Measurements from ENCODE around the gene PAIP2.
A peak's percentile ranks its signal among the peaks of the same experiment; 100 is the strongest.
"Not testable (repeated sequence)": the region's sequence is repeated elsewhere in the genome, so short reads cannot be mapped to it uniquely, and the experiment has no call there.

PAIP2 gene

DNA sequence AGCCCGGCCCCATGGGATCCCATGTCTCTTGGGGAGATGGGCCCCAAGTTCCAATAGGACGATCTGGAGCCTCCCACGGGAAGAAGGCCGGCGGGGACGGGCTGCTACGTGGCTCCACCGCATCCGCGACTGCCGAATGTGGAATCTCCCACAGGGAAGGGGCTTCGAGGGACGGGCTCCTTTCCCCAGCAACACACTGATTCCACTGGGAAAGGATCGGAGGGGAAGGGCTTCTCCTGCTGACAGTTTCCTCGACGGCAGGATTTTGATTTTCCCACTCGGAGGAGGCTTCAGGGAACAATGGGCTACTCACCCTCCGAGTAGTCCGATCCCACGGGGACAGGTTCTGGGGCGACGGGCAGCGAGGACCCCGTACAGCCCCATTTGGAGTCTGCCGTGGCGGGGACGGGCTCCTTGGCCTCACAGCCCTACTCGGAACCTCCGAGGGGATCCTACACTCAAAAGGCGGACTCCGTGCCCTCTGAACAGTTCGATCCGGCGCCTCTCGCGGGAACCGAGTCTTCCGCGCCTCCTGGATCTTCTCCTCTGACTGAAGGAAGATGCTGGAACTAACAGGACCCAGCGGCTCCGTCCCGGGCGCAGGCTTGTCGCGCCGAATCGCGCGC is 52.0 kb downstream of the PAIP2 start:
- DNase-seq = no peak

DNA sequence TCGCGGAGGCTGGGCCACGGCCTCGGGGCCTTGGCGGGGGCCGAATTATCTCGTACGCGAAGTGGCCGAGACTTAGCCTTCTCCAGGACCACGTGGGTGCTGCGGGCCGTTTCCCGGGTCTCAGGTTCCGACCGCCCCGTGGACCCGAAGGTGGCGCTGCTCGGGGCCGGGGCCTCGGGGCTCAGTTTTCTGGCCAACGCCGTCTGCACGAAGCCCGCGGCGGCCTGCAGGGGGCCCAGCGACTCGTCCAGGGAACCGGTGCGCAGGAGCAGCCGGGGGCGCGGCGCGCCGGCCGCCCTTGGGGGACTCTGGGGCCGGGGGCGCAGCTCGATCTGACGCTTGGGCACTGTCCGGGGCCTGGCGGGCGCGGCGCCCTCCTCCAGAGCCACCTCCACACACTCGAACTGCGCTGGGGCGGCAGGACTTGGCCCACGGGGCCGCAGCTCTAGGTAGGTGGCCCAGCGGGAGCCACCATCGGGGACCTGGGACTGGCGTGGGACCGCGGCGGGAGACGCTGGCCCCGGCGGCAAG is 52.5 kb downstream of the PAIP2 start:
- DNase-seq = peak in 1 of 2 donors; percentile 36

DNA sequence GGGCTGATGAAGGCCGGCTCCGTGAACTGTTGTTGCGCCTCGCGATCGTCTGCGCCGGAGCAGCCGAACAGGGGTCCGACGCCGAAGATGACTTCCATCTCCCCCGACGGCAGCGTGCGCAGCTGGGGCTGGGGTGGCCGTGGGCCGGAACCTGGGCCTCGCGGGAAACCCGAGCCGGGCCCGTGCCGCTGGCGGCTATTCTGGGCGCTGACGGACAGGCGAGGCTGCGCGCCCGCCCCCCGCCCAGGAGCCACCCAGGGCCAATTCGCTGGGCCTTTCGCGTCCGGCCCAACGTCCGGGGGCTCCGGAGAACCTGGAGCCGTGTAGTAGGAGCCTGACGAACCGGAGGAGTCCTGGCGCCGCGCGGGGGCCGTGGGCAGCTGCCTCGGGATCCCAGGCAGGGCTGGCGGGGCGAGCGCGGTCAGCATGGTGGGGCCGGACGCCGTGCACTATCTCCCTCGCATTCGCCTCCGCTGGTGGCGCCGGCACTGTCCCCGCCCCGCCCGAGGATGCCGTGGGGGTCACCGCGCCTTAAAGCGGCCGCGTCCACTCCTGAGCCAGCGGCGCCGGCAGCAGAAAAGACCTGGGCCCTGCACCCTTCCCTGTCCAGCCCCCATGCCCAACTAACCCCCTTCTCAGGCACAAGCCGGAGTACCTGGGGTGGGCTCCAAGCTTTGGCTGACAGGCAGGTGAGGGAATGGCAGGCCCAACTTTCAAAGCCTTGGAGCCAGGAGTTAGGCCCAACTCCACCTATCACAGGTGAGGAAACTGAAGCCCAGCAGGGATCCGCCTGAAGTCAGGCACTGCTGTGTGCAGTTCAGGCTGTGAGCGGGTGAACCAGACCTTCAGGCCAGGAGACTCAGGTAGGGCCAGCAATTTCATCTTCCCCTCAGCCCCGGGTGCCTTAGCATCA is 53.3 kb downstream of the PAIP2 start, which contains the start of gene PROB1:
PROB1 (minus strand) TSS at position 451 of the 913 bp plus-strand sequence; CDS start at position 428, 23 bp downstream.
- DNase-seq = no peak

DNA sequence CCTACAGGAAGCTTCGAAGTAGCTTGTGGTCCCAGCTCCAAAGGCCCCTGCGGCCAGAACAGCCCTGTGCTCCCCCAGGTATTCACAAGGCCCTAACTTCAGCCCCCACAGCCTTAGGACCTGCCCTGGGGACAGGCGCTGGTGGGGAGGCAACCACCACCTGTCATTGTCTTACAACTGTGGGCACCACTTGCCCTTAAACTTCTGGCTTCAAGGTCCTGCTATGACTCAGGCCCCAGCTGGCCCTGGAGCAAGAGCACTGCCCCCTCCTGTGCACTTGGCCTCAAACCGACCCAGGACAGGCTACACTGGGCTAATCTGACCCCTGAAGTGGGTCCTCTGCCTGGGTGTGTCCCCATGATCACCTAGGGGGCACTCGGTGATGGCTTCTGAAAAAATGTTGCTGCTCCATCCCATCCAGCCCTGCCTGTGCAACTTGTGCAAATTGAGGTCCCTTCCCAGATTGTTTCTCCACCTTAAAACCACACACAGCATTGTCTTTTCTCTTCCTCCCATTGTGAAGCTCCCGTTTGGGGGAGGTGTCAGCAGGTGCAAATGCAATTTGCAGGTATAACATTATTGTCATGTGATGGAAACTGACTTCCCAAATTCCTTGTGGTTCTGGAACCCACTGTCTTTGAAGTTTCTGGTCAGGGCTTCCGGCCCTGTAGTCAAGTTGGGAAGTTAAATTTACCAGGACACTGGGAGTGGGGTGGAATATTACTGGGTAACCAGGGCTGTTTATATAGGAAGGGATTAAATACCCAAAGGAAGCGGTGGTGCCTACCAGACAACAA is 54.4 kb downstream of the PAIP2 start:
- no peak for DNase-seq

DNA sequence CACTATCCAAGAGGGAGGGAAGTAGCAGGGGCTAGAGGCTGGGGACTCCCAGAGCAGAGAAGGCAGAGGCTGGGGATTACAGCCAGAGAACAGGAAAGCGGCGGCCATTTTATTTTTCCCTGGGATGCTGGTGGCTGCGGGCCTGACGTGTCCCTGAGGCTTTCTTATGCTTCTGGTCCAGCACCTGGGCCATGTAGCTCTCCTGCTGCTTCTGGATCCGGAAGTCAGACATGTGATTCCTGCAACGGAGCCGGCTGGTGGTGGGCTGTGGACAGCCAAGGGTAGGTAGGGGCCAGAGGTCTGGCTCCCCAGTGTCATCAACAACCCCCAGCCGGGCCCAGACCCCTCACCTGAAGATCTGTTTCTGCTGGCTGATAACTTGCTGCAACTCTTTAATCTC is 55.0 kb downstream of the PAIP2 start:
- no peak for DNase-seq

DNA sequence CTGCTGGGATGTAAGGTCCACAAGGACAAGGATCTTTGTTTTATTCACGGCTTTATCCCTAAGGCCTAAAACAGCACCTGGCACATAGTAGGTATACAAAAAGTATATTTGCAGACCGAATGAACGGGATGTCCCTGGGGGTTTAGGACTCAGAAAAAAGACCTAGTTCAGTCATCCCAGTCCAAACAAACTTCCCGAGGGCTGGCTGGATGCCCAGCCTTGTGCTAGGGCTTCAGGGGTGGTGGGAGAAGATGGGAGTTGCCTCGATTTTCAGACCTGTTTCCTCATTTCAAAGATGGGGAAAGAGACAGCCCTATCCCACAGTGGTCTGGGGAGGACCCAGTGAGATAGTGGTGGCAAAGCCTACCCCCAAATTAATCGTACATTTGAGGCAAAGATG is 56.3 kb downstream of the PAIP2 start:
- DNase-seq = no peak

DNA sequence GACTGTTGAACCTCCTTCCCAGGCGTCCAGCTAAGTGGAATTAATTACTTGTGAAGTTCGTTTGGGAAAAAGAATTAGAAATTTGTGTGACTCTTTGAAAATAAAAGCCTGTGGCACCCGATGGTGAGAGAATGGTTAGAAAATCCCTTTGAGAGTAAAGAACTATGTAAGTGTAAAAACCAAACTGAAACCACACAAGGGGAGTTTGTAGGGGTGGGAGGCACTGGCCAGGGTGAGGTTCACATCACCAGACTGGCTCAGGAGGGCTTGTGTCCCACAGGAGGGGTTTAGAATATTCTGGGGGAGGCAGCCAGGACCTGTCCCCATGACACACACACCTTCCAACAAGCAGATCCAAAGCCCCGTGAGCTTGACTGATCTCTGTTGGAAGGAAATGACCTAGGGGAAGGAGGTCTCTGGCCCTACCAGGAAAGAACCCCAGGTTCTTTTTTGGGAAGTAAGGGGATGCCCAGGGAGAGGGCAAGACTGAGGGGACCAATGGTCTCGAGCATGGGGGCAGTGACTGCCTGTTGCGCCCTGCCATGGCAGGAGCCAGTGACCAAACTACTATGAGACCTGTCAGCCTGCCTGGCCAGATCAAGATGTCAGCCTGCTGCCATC is 58.0 kb downstream of the PAIP2 start:
- DNase-seq = no peak

DNA sequence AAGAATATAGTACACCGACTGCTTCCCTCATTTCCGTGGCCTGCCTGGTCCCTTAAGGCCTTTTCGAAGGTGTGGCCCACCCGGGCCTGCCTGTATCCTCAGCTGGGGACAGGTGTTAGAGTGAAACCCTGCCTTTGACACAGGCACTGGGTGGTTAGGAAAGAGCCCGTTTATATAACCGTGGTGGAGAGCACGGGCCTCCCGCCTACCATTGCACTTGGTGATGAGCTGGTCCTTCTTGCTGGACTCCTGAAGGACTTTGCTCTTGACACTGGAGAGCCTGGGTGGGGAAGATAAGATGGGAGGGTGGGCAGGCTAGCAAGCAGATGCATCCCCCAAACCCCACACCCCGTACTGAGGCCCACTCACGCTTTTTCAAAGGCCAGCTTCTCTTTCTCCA is 59.9 kb downstream of the PAIP2 start:
- no peak for DNase-seq

DNA sequence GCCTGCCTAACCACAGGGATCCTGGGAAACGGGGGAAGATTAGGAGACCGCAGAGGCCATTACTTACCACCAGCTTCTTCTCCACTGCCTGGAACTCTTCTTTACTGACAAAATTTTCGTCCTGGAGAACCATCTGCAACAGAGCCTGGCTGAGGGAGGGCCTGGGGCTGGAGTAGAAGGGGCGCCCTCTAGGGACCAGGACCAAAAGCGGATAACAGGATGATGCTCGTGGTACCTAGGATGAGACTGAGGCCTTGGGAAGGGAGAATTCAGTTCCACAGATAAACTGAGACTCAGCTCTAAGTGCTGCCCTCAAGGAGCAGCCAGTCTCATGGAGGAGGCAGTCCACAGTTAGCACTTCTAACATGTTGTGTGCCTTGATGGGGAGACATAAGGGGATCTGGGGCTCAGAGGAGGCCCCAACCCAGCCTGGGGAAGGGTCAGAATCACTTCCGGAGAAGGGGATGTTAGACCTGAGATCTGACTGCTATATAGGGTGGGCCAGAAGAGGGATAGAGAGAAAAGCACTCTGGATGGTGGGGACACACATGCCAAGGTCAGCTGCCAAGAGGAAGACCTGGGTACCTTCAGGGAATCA is 61.0 kb downstream of the PAIP2 start:
- DNase-seq = no peak

DNA sequence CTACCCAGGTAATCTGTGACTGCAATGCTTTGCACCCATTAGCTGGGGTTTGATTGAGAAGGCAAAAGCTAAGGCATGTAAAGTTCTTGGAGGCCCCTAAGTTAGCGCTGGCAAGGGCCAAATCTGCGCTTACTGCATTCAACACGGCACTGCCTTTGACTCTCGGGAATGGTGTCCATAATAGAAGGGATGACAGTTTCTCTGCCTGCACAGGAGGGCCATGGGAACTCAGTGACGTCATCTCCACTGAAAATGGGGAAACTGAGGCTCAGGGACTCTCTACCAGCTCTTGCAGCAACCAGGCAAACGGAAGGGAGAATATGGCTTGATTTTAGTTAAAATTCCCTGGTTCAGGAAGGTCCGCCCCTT is 61.7 kb downstream of the PAIP2 start:
- DNase-seq = no peak

DNA sequence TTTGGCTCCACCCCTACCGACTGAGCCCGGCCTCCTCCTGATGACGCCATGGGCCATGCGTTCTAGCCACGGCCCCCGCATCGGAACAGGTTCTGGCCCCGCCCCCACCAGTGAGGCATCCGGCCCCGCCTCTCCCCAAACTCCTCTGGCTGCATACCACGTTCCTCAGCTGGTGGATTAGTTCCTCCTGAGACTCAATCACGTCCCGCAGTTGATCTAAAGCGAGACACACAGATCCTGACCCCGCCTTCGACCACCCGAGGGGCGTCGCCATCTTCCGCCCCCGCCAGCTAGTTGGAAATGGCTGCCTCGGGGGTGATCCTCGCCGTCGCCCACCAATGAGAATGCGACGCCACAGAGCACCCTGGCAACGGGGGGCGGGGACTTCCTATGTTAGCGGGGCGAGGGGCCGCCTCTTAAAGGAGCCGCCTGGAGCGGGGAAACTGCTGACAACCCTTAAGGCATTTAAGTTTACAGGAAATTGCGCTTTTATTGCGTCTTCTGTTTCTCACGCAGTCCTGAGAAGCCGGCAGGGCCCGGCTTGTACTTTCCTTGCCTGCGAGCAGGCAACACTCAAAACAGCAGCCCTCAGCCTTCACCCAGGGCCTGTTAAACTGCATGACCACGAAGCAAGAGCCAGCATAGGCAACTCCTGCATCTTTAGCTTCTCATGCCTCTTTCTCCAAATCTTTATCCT is 62.3 kb downstream of the PAIP2 start, which contains the start of gene SPATA24:
SPATA24 (minus strand) TSS at position 303 of the 697 bp plus-strand sequence; CDS start at position 274, 29 bp downstream.
- peak; percentile 91 to 95 for DNase-seq

DNA sequence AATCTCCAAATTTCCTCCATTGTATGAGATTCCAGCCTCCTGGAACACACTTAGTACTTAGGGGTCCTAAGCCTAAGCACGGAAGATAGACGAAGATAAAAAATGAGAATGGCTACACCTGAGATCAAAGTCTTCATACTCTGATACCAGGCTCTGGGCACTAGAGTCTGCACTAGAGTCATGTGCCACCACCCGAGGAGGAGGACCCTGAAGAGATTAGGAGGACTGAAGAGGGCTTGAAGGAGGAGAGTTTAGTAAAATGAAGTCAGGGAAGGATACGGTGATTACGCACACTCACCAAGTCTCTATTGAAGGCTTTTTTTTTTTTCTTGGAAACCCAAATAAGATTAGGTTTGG is 62.8 kb downstream of the PAIP2 start:
- DNase-seq = no peak

DNA sequence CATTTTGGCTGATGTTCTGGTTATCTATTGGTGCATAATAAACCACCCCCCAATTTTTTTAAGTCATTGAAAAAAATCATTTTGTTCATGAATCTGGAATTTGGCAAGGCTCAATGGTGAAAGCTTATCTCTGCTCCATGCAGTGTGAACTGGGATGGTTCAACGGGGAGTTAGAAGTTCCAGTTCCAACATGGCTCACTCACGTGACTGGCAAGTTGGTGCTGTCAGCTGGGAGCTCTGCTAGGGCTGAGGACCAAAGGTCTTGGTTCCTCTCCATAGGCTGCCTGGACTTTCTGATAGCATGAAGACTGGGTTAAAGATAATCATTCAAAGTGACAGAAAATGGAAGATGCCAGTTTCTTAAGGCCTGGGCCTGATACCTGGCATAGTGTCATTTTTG is 65.3 kb downstream of the PAIP2 start:
- no peak for DNase-seq

DNA sequence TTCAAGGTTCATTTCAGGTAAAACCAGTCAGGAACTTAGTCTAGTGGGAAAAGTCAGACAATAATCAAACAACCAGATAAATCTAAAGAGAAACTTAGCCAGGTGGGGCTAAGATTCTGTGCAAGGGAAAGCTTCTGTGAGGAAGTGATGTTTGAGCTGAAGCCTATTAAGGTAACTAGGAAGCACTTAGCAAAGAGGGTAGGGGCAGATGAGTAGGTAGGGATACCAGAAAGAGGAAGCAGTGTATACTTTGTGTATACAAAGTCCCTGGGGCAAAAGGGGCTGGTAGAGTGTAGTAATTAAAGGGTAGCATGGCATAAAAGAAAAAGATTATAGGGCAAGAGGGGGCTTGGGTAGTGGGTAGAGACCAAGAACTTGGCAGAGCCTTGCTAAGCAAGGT is 65.9 kb downstream of the PAIP2 start:
- DNase-seq = no peak

DNA sequence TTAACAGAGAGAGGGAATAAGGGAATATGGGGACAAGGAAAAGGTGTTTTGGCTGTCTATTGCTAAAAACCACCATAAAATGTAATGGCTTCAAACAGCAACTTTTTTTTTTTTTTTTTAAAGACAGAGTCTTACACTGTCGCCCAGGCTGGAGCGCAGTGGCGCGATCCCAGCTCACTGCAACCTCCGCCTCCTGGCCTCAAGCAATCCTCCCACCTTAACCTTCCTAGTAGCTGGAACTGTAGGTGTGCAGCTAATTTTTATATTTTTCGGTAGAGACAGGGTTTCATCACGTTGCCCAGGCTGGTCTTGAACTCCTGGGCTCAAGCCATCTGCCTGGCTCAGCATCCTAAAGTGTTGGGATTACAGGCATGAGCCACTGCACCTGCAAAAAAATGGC is 66.5 kb downstream of the PAIP2 start:
- DNase-seq = no peak

DNA sequence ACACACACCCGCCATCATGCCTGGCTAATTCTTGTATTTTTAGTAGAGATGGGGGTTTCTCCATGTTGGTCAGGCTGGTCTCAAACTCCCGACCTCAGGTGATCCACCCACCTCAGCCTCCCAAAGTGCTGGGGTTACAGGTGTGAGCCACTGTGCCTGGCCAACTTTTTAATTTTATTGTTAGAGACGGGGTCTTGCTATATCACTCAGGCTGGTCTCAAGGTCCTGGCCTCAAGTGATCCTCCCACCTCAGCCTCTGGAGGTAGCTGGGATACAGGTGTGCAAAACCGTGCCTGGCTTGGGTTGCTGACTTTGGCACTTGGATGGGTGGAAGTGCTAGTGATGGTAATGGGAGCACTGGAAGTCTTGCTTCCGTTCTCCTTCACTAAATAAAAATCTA is 67.5 kb downstream of the PAIP2 start:
- not testable (repeated sequence) for DNase-seq

DNA sequence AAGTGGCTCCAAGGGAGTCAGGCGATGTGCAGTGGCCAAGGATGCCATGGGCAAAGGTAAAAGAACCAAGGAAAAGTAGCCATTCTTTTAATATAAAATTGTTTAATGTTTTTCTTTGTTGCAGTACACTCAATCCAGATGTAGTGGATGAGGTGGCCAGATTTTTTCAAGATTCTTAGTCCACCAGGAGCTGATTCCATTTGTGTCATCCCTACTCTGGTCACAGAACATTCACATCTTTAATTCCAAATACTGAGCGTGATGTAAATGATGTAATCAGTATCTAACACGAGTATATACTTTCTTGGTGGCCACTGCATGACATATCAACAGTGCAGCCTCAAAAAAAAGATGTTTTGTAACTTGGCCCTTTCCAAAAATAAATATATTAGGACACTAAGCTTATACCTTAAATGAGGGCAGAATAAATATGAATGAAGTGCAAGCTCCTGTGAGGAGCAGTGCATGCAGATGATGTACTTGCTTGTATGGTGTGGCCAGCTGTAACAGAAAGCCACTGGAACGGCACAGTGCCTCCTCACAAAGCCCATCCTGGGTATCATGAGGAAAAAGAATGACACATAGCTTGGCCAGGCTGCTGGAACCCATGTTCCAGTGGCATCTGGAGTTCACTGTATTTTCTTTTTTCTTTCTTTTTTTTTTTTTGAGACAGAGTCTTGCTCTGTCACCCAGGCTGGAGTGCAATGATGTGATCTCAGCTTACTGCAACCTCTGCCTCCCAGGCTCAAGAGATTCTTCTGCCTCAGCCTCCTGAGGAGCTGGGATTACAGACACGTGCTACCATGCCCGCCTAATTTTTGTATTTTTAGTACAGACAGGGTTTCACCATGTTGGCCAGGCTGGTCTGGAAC is 68.7 kb downstream of the PAIP2 start:
- DNase-seq = no peak

DNA sequence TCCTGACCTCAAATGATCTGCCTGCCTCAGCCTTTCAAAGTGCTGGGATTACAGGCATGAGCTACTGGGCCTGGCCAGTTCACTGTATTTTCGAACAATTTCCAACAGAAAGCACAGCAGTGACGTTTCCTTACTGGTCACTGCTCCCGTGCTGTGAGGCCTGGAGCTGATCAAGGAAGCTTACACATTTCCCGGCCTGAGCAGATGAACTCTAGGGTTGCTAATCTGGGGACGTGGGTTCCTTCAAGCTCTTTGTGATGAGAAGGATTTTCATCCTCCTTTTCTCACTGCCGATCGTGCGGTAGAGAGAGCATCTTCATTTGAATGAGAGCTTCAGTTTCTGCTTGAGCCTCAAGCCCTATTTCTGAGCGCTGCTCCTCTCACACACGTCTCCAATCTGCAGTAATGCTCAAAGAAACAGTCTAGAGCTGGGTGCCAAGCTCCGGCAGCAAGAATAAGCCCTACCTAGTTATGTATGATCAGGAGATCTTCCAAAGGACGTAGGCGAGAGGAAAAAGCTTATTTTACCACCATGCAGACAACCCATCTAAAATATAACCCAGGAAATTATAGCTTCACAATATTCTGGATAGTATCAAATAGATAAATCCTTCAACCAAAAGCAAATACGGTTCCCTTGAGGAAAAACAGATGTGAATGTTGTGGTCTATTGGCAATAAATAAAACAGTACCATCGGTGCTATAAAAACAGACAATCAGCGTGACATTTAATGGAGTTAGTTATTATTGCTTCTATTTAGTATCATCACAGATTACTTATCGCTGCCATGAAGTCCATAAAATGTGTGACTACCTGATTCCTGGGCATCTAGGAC is 69.6 kb downstream of the PAIP2 start:
- DNase-seq = no peak

DNA sequence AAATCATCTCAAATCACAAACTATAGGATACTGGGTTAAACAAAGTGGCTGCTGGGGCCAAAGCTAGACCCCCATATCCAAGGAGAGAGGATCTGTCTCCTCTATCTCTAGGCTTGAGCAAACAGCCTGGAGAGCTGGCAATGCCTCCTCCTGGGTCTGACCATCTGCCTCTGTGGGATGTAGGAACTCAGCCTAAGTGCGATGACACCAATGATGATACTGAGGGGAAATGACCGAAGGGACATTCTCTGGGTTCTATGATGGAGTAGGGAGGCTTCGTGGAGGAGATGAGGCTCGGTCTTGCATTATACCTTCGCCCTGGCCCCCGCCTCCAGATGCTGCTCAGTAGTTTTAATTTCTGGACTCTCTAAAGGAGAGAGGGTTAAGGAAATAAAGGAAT is 71.5 kb downstream of the PAIP2 start:
- no peak for DNase-seq

DNA sequence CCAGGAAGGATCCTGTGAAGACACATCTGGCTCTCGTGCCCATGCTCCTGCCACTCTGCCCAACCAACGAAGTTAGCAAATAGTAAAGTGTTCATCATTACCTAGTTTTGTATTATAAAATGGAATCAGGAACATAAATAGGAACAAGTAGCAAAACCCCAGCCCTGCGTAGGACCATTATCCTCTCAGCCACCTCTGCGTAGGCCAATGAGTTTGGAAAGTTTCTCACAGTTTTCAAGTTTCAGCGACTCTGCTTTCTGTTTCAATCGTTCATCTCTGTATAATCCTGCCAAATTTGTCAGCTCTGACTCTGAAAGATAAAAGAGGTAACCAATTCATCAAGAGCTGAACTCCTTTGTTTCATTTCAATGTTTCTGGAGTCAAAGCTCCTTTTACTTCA is 72.3 kb downstream of the PAIP2 start:
- DNase-seq = no peak

Data from bone marrow (tissue), 2 donors.